C4-2B (cell line): Measurements from ENCODE around the gene JPT2.

Experiments used
- CTCF ChIP-seq: fragments of 450-650 bp; conservative IDR thresholded peaks from 2 replicates; pipeline ENCODE4 v1.5.1; 2017; ENCODE audit warnings: mild to moderate bottlenecking
- ZFX ChIP-seq: fragments of 450-650 bp; IDR thresholded peaks from 2 replicates; pipeline ENCODE4 v1.6.1; 2017

GRCh38 chr16:1731603-1732002 lies 53.5 kb downstream of the JPT2 start:
- TF ChIP-seq CTCF (no peak), ZFX (no peak)
